NB4 (cell line): ENCODE data around the gene TANGO6.

Source experiments
- DNase-seq: peaks from one replicate; pipeline ENCODE4 v3.0.0; 2010; ENCODE audit warnings: low read depth
- H3K4me3 ChIP-seq: one replicate; pipeline ENCODE4 v1.5.1; 2011; ENCODE audit warnings: mild to moderate bottlenecking, low read depth, low read length, moderate library complexity
- CTCF ChIP-seq: IDR thresholded peaks from one replicate; pipeline ENCODE4 v1.5.1; 2012; ENCODE audit warnings: low read depth, low read length
- MAX ChIP-seq: IDR thresholded peaks from 2 replicates; pipeline ENCODE4 v1.6.1; 2011; ENCODE audit warnings: low read depth, low read length
- MYC ChIP-seq: IDR thresholded peaks from 2 replicates; pipeline ENCODE4 v1.6.1; 2011; ENCODE audit warnings: low read depth, low read length
- POLR2A ChIP-seq: IDR thresholded peaks from 2 replicates; pipeline ENCODE4 v1.6.1; 2011; ENCODE audit warnings: mild to moderate bottlenecking; ENCODE audit not compliant: insufficient read length; ENCODE audit errors: extremely low read depth

TANGO6 gene

GRCh38 chr16:68866933-68867332, 23.6 kb downstream of the TANGO6 start:
- no peak for TF ChIP-seq CTCF
- TF ChIP-seq MYC: no peak
- no peak for TF ChIP-seq MAX
- TF ChIP-seq POLR2A: no peak
- no peak for DNase-seq
- no peak overlapping the region for H3K4me3 ChIP-seq

- no peak for TF ChIP-seq CTCF
- TF ChIP-seq POLR2A: no peak
- TF ChIP-seq MYC: no peak
- TF ChIP-seq MAX: no peak
- no peak for DNase-seq
- H3K4me3 ChIP-seq: no peak overlapping the region
Observed at GRCh38 chr16:68869492-68870088, 26.3 kb downstream of the TANGO6 start.

- no peak overlapping the region for H3K4me3 ChIP-seq
- no peak for DNase-seq
- TF ChIP-seq MYC (no peak), MAX (no peak), CTCF (no peak), POLR2A (no peak)
Observed at GRCh38 chr16:68873635-68874471, 30.5 kb downstream of the TANGO6 start.

- no peak overlapping the region for H3K4me3 ChIP-seq
- TF ChIP-seq POLR2A (no peak), CTCF (no peak), MYC (no peak), MAX (no peak)
- no peak for DNase-seq
Observed at GRCh38 chr16:68875871-68876270, 32.5 kb downstream of the TANGO6 start.

GRCh38 chr16:68883685-68884084, 40.4 kb downstream of the TANGO6 start:
- no peak for DNase-seq
- no peak for TF ChIP-seq POLR2A
- no peak for TF ChIP-seq MYC
- no peak for TF ChIP-seq MAX
- H3K4me3 ChIP-seq: no peak overlapping the region

- no peak for DNase-seq
- H3K4me3 ChIP-seq: no peak overlapping the region
- TF ChIP-seq POLR2A: no peak
Observed at GRCh38 chr16:68884401-68884800, 41.1 kb downstream of the TANGO6 start.
